Fibroblast of villous mesenchyme (primary cell): ENCODE measurements around the gene SLC22A2. TPM values are rescaled to one million over a fixed set of nuclear protein-coding genes. Genes with fewer than 3 reads are reported as not detected.

Source experiments
- DNase-seq: peaks from one replicate; pipeline ENCODE4 v3.0.0-alpha.2; 2010; ENCODE audit warnings: low read depth
- H3K4me3 ChIP-seq: 2 replicates; pipeline ENCODE4 v1.5.1; 2011; ENCODE audit warnings: low read depth, mild to moderate bottlenecking, low read length
- CTCF ChIP-seq: IDR thresholded peaks from 2 replicates; pipeline ENCODE4 v1.5.1; 2012; ENCODE audit warnings: low read depth, mild to moderate bottlenecking, low read length; ENCODE audit not compliant: insufficient read depth
- total RNA-seq: library from RNA; depleted of rRNA; stranded (reverse); fragments of >200 nt; gene quantifications from 2 replicates; pipeline ENCODE4 v1.2.3, GENCODE V29; 2012

The SLC22A2 gene
- total RNA-seq, 1 donor, result under 0.01 TPM

- no peak for TF ChIP-seq CTCF
- H3K4me3 ChIP-seq, result no peak overlapping the region
- DNase-seq, result no peak
Measured at GRCh38 chr6:160180706-160181105, 77.9 kb downstream of the SLC22A2 start.

- no peak for TF ChIP-seq CTCF
- no peak overlapping the region for H3K4me3 ChIP-seq
- peak; percentile 24 for DNase-seq
Measured at GRCh38 chr6:160178271-160178670, 80.3 kb downstream of the SLC22A2 start.

DNA sequence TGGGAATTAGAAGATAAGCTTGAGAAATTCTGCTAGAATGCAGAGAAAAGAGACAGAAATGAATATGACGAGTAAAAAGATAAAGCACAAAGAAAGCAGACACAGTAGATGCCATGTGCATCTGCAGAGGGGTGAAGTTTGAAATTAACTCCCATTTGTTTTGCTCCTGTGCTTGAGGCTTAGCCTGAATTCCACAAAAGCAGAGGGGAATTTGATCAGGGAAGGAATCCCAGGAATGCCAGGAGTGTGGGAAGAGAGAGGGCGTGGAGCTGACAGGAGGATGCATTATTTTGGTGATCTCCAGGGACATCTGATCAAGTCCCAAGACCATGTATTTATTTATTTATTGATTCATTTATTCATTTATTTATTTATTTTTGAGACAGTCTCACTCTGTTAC, 81.4 kb downstream of the SLC22A2 start:
- no peak for TF ChIP-seq CTCF
- H3K4me3 ChIP-seq, result no peak overlapping the region
- DNase-seq, result no peak

GRCh38 chr6:160174681-160175080, 83.9 kb downstream of the SLC22A2 start:
- no peak for DNase-seq
- TF ChIP-seq CTCF, result no peak
- no peak overlapping the region for H3K4me3 ChIP-seq

GRCh38 chr6:160173806-160174527, 84.7 kb downstream of the SLC22A2 start:
- no peak for TF ChIP-seq CTCF
- no peak for DNase-seq
- H3K4me3 ChIP-seq, result no peak overlapping the region

- no peak overlapping the region for H3K4me3 ChIP-seq
- no peak for DNase-seq
- no peak for TF ChIP-seq CTCF
Measured at GRCh38 chr6:160172704-160173103, 85.9 kb downstream of the SLC22A2 start.

- no peak overlapping the region for H3K4me3 ChIP-seq
- TF ChIP-seq CTCF, result no peak
- no peak for DNase-seq
Measured at GRCh38 chr6:160170018-160170680, 88.5 kb downstream of the SLC22A2 start.
